Measurements from ENCODE around the gene PLEKHA7. TPM values are rescaled to one million over a fixed set of nuclear protein-coding genes. Genes with fewer than 3 reads are reported as not detected.

PLEKHA7 gene
- total and polyA plus RNA-seq, 2 of the 8 experiments (the other 6 are each of a cell fraction or from before 2014, with no cell fraction given), result 11.4 to 25.6 TPM

DNA sequence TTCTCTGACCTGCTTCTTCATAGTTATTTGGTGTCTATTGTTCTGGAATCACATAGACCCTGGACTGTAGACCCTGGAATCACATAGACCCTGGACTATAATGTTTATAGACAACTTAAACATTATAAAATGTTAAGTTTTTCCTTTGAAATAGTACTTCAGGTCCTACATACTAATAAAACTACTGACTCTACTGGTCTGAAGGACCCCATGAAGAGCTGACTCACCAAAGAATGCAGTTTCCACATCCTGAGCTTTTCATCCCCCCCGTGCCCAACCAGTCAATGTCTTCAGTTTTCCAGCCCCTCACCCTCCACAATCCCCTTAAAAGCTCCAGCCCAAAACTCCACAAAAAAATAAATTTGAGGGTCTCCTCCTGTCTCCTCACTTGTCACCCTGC is 6.6 kb upstream of the PLEKHA7 start (continued):
- TF ChIP-seq FOSL1 (IDR thresholded peaks at IDR 0.05; ENCODE audit: insufficient read depth, low read depth, low read length), result no peak
- TF ChIP-seq EGR1 (IDR thresholded peaks at IDR 0.05; ENCODE audit: borderline replicate concordance, low read depth, low read length), result no peak
- no peak for TF ChIP-seq ZNF274 (IDR thresholded peaks at IDR 0.05; ENCODE audit: borderline replicate concordance, extremely low read depth, low read length)
- TF ChIP-seq GTF2F1 (IDR thresholded peaks at IDR 0.05; ENCODE audit: borderline replicate concordance, low read depth, low read length), result no peak
- TF ChIP-seq BCL11A (IDR thresholded peaks at IDR 0.05; ENCODE audit: low read depth in 2 of 2, low read length in 2 of 2), result no peak
- no peak for TF ChIP-seq CEBPB (IDR thresholded peaks at IDR 0.05; ENCODE audit: low read depth, low read length)
- TF ChIP-seq SRF (IDR thresholded peaks at IDR 0.05; ENCODE audit: low read depth, low read length), result no peak
